Stimulated activated CD4-positive, alpha-beta T cell treated with anti-CD3 and anti-CD28 coated beads, Interleukin-12 subunit alpha, Interleukin-12 subunit beta, amount 100 ng/mL, for 4 hours (primary cell): Measurements from ENCODE around the gene LMF2.

Source experiments
- DNase-seq: peaks from one replicate; pipeline ENCODE4 v3.0.0-alpha.2; 2020

The LMF2 gene

DNA sequence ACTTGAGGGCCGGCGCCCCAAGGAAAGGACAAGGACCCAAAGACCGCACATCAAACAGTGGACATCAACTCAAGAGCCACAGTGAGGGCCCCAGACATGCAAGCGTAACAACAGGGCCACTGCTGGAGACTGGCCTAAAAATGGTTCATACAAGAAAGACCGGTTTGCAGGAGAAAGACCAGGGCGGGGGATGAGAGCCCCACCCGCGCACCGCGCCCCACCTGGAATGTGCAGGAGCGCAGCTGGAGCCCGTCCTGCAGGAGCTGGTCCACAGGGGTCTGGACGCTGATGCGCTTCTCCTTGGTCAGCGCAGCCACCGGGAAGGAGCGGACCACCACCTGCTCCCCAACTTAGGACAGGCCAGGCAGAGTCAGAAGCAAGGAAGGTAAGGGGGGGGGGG lies 46.6 kb downstream of the LMF2 start:
- DNase-seq, result no peak

DNA sequence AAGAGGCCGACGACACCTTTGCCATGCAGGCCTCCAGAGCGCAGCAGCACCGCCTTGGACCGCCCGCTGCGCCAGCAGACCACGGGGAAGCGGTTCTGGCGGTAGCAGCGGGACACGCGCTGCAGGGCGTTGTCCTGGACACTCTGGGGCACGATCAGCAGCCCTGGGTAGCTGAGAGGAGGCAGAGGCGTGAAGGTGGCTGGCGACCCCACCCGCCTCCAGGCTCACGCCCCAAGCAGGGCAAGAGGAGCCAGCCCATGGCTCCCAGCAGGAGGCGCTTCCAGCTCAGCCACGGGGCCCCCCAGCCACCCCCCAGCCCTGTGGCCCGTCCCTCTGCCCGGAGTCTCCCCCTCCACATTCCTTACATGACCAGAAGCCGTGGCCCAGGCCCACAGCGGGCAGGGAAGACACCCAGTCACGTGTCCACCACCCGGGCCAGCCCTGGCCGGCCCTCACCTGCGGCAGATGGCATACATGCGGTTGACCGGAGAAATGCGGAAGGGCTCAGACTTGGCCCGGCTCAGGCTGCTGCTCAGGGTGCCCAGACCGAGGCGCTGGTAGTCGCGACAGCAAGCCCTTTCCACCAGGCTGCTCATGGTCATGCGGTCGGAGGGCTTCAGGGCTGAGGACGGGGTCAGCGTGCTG lies 47.9 kb downstream of the LMF2 start:
- DNase-seq, result no peak

GRCh38 chr22:50459016-50459415 lies 48.5 kb downstream of the LMF2 start:
- no peak for DNase-seq

GRCh38 chr22:50456466-50457234 lies 50.9 kb downstream of the LMF2 start:
- DNase-seq, result no peak

DNA sequence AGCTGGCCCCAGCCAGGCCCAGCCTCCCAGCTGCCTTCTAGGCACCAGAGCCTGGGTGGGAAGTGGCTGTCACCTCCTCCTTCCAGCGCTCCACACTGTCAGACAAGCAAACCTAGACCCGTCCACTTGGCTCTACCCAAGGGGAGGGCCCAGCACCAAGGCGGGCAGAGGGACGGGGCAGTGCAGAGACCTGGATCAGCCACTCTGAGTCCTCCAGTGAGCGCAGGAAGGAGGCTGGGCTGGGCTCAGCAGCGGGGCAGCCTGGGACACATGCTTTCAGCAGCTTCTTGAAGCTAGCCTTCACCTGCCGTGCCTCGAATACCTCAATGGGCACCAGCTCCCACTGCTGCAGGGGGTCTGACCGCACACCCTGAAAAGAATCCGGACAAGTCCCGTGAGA lies 51.5 kb downstream of the LMF2 start:
- no peak for DNase-seq

GRCh38 chr22:50455201-50455600 lies 52.3 kb downstream of the LMF2 start:
- DNase-seq, result no peak

- no peak for DNase-seq
Observed at GRCh38 chr22:50454556-50455075, 52.9 kb downstream of the LMF2 start.
